Fibroblast of peridontal ligament (primary cell): ENCODE measurements around the gene CHST15.

ENCODE experiments used
- DNase-seq: peaks from one replicate; pipeline ENCODE4 v3.0.0-alpha.2; 2010; ENCODE audit errors: extremely low read depth

The CHST15 gene

GRCh38 chr10:124029559-124029958 is 63.8 kb downstream of the CHST15 start:
- no peak for DNase-seq

DNA sequence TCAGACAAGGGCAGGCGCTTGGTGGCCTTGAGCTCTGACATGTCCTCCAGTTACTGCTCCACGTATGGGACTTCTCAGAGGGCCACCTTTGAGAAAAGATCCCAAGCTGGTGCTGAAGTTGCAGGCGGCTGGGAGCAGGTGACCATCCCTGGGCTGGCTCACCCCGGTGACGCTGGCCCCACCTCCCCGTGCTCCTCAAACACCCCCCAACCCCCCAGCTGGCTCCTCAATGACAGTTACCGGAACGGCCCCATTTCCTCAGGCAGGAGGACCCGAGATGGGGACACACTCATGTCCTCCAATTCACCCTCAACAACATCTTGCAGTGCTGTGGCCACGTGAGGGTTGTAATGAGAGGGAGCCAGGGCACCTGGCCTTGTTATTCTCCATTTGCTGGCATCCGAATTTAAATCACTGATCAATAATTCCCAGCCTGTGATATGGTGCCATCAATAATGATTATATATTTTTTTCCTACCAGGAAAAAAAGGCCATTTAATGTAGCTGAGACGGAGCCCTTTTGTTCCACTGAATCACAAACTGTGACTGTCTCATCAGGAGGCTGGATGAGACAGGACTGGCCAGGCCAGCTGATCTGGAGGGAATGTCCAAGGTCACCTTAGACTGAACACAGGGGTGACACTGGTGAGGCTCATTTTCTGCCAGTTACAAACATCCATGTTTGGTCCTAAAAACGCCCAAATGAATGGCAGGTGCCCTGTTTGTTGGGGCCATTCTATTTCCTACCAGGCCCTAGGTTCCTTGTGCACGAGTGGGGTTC is 64.5 kb downstream of the CHST15 start:
- DNase-seq, result no peak

DNA sequence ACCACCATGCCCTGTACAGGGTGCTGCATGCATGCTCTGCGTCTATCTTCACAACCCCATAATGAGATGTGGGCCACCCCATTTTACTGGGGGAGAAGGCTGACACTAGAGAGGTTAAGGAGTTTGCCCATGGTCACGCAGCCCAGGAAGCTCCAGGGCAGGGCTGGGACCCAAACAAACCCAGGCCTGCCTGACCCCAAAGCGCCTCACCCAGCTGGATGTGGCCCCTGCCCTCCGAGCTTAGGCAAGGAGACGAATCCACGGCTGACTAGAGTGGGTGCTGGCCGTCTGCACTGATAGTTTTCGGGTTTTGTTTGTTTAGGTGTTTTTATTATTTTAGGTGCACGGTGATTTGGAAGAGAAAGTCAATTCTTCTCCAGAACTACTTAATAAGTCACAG is 65.7 kb downstream of the CHST15 start:
- no peak for DNase-seq

- DNase-seq, result no peak
These were observed 66.3 kb downstream of the CHST15 start for GRCh38 chr10:124027031-124027611.

DNA sequence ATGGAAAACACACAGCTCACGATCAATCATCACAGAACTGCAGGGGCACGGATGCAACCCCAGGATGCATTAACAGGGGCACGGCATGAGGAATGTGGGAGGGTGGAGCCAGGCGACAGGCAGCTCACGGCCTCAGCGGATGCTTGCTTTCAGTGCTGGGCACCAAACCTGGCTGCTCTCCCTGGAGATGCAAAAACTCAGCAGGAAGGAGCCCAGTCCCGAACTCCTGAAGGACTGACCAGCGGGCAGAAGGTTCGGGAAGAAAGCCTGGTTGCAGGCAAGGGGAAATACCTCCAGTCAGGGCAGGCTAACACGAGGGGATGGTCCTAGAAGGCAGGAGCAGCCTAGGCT is 66.8 kb downstream of the CHST15 start:
- no peak for DNase-seq

DNA sequence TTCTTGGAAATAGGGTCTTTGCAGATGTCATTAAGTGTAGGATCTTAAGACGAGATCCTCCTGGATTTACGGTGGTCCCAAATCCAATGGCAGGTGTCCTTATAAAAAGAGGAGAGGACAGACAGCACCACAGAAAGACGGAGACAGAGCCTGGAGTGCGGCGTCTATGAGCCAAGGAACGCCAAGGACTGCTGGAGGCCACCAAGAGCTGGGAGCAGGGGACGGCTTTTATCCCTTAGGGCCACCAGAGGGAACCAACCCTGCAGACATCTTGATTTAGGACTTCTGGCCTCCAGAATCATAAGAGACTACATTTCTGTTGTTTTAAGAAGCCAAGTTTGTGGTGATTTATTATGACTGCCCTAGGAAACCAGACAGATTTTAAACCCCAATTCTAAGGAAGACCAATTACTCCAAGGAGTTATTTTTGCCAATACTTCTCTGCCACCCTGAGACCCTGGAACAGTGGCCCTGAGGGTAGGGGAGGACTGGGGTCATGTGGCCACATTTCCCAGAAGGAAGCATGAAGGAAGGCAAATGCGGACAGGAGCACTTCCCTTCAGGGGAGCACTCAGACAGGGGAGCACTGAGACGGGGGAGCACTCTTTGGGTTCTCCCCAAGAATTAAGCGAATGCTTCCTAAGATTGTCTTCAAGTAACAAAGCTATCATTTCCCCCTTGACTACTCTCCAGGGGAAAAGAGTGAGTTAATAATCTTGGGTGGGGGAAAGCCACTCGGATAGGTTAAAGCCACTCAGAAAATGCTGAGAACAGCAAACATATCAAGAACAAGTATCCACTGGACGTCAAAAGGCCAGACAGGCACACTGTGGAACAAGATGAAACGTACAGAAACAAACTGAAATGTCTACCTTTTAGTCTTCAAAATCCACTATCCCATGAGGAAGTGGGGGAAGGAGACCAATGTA is 67.5 kb downstream of the CHST15 start:
- peak; percentile 17 for DNase-seq

- no peak for DNase-seq
These were observed 68.2 kb downstream of the CHST15 start for GRCh38 chr10:124025152-124025551.

DNA sequence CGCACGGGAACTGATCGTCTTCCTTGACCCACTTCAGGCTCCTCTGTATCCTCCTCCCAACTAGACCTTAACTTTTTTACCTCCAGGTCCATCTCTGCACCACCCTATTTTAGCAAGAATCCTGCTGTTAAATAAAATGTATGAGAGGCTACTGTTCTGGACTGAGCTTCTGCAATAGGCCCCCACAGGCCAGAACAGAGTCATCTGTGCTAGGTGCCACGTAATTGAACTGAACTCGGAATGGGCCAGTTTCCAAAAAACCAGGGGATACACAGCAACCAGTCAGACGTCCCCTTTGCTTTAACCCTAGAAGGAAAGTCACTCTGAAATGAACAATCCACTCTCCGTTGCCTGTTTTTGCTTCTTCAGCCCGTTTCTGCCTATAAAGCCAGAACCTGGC is 71.3 kb downstream of the CHST15 start:
- no peak for DNase-seq

DNA sequence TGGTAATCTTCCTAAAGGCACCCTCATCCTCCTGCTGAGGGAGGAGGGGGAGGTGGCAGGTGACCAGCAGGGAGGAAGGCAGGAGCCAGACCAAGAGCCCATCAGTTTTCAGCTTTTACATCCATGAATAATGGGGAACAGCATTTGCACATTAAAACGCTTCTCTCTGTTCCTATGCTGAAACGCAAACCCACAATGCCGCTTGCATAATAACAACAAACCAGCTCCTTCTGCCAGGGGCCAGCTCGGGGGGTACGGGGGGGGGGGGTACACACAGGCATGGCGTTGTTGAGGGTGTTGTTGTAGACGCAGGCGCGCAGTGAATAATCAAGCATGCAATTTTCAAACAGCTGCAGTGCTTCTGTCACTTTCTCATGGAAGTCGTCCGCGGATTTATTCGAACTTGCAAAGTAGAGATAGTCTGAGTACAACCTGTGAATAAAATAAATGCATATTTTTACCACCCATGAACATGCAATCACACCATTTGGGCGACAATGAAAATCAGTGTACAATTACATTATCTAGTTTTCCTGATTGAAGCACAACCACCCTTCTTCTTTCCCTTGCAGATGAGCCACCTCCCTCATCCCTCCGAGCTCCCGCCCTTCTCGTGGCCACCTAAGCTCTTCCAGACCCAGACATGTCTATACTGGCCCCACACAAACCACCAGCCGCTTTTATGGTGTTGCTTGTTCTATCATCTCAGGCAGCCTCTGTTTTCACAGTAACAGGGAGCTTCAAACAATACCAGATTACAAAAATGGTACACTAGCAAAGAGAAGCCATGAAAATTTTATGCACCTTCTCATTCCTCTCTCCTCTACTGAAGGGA is 72.2 kb downstream of the CHST15 start:
- no peak for DNase-seq

GRCh38 chr10:124019886-124020797 is 73.3 kb downstream of the CHST15 start:
- no peak for DNase-seq

- no peak for DNase-seq
These were observed 74.4 kb downstream of the CHST15 start for GRCh38 chr10:124018886-124019525.

GRCh38 chr10:124017729-124018128 is 75.7 kb downstream of the CHST15 start:
- no peak for DNase-seq

- no peak for DNase-seq
These were observed 76.5 kb downstream of the CHST15 start for GRCh38 chr10:124016804-124017375.

- no peak for DNase-seq
These were observed 77.4 kb downstream of the CHST15 start for GRCh38 chr10:124015991-124016390.

DNA sequence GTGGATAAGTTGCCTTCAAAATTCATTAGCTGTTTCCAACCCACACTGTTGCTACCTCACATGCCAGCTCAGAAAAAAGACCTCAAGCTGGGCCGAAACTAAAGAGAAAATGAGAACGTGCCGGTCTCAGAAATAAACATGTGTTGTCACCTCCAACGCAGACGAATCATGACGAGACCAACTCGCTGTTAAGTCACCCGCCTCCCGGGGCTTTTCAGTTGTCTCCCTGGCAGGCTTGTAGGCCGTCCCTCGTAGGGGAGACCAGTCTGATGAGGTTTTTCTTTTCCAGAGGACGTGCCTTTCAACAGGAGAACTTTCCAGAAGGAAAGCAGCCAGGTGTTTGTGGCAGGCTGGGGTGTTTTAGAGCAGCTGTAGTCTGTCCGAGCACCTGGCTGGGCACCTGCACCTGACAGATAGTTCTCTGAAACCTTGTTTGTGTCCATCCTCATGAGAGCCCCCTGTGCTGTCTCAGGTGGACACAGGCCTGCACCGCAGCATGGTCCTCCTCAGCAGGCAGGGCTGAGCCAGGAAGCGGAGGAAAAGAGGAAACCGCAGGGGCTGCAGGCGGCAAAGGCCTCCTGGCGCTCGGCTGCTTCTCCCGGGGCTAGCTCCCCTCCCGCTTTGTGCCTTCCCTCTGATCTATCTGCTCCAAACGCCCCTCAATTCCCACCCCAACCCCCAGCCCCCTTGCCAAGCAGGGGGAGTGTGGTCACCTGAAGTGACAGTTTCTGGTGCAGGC is 78.8 kb downstream of the CHST15 start:
- DNase-seq, result no peak

DNA sequence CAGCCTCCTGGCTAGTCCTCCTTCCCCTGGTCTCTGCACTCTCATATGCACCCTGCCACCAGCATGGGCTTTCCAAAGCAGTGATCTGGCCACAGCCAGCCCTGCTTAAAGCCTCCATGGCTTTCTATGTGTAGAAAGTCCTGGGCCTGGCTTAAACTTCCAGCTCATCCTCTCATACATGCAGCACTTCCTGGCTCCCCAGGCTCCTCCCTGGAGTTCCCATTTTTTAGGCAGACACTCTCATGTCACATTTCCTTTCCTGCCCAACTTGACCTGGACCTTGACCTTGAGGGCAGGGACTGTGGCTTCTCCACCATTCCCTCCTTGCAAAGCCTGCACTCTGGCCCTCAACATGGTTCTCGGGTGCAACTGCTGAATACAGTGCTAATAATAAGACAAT is 79.5 kb downstream of the CHST15 start:
- no peak for DNase-seq

- no peak for DNase-seq
These were observed 80.4 kb downstream of the CHST15 start for GRCh38 chr10:124012991-124013390.

DNA sequence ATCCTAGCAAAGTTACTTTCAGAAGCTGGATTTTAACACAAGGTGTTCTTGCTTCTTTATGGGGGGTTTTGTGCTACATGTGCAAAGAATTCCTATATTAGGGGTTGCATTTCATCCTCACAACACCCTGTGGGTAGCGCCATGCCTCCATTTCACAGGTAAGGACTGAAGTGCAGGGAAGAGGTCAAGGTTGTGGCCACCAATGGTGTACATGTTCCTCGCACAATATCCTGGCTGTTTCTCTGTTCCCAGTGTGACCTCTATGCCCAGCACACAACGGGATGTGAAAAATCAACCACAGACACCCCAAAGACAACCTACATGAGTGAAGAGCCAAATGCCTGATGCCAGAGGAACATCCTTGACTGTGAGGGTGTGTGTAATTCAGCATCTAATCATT is 80.8 kb downstream of the CHST15 start:
- DNase-seq, result no peak

DNA sequence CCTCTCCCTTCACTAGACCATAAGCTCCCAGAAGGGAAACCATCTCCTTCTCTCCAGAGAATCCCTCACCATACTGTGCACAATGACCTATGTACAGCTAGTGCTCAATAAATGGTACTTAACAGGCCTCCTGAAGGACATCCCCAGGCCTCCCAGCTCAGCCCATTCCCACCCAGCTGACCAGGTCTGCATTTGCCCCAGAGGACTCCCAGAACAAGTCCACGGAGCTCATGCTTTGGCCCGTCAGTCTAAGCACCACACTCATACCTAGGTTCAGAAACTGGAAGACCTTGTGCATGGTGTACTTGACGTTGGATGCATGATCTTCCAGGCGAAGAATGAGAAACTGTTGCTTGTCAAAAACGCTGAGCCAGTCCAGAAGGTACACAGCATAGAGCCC is 81.3 kb downstream of the CHST15 start:
- DNase-seq, result no peak
